A673 (cell line): ENCODE data around the gene ADAM23. TPM values are rescaled to one million over a fixed set of nuclear protein-coding genes. Genes with fewer than 3 reads are reported as not detected.

ENCODE experiments used
- BruUV-seq: library from RNA; stranded (reverse); fragments of 400-500 nt; replicated peaks from 2 replicates; lab custom pipeline; 2021; lab: Mats Ljungman, UMichigan
- CTCF ChIA-PET: fragments of 300-600 bp; sonication (Branson Sonifier 250); formaldehyde crosslinking; loops from one replicate; lab custom pipeline; 2022; ENCODE audit warnings: antibody characterized with exemption; lab: Charles Lee
- POLR2A ChIA-PET: fragments of 300-600 bp; sonication (Branson Sonifier 250); formaldehyde crosslinking; loops from one replicate; lab custom pipeline; 2022; ENCODE audit warnings: antibody characterized with exemption; ENCODE audit not compliant: low non-redundant PET; lab: Charles Lee
- DNase-seq: peaks from one replicate; pipeline ENCODE4 v3.0.0-alpha.2; 2015; ENCODE audit warnings: low spot score
- H3K27ac ChIP-seq: fragments of 200-600 bp; sonication (generic); 2 replicates; pipeline ENCODE4 v1.5.1; 2016; ENCODE audit warnings: mixed run types, low read depth, mild to moderate bottlenecking, mixed read lengths, antibody characterized with exemption, low read length; ENCODE audit not compliant: poor library complexity, severe bottlenecking
- H3K27me3 ChIP-seq: fragments of 200-600 bp; sonication (generic); replicated peaks from 2 replicates; pipeline ENCODE4 v1.6.1; 2017; ENCODE audit warnings: mixed run types, low read depth, mild to moderate bottlenecking, mixed read lengths, antibody characterized with exemption, low read length; ENCODE audit not compliant: insufficient read depth, poor library complexity
- H3K36me3 ChIP-seq: fragments of 200-600 bp; sonication (generic); 2 replicates; pipeline ENCODE4 v1.6.1; 2016; ENCODE audit warnings: mixed run types, mild to moderate bottlenecking, mixed read lengths, antibody characterized with exemption, low read length; ENCODE audit not compliant: insufficient read depth, poor library complexity, severe bottlenecking
- H3K4me1 ChIP-seq: fragments of 200-600 bp; sonication (generic); 2 replicates; pipeline ENCODE4 v1.6.1; 2017; ENCODE audit warnings: mixed run types, mild to moderate bottlenecking, mixed read lengths, antibody characterized with exemption, low read length; ENCODE audit not compliant: insufficient read depth, poor library complexity, severe bottlenecking
- H3K4me3 ChIP-seq: fragments of 200-600 bp; sonication (generic); 2 replicates; pipeline ENCODE4 v1.5.1; 2016; ENCODE audit warnings: low read depth, mixed run types, mild to moderate bottlenecking, mixed read lengths, low read length; ENCODE audit not compliant: poor library complexity, severe bottlenecking
- H3K9me3 ChIP-seq: fragments of 200-600 bp; sonication (generic); 2 replicates; pipeline ENCODE4 v1.6.1; 2016; ENCODE audit warnings: mixed run types, low read depth, mild to moderate bottlenecking, mixed read lengths, antibody characterized with exemption, low read length; ENCODE audit not compliant: poor library complexity, severe bottlenecking
- CTCF ChIP-seq: fragments of 300-800, 200-600 bp; sonication (generic); conservative IDR thresholded peaks from 2 replicates; pipeline ENCODE4 v1.5.1; 2017; ENCODE audit warnings: low read depth, mild to moderate bottlenecking, antibody characterized with exemption, low read length, moderate library complexity, mixed read lengths
- EZH2 ChIP-seq: fragments of 200-600 bp; sonication (generic); IDR thresholded peaks from 2 replicates; pipeline ENCODE4 v1.6.1; 2017; ENCODE audit warnings: borderline replicate concordance, low read depth, mild to moderate bottlenecking, mixed read lengths, antibody characterized with exemption, low read length; ENCODE audit not compliant: poor library complexity, severe bottlenecking
- intact Hi-C: fragments of 100-400 bp; cut with micrococcal nuclease; formaldehyde crosslinking; loops from one replicate; pipeline ENCODE4 v1.10.0; 2022; ENCODE audit not compliant: unreplicated experiment
- total RNA-seq: library from RNA; stranded (reverse); gene quantifications from 2 replicates; pipeline ENCODE4 v1.2.3, GENCODE V29; 2021

ADAM23 gene
- total RNA-seq, 1 experiment from 2014 or later: 0.21 TPM

GRCh38 chr2:206502729-206503128 is 59.4 kb downstream of the ADAM23 start:
- no peak overlapping the region for H3K27ac ChIP-seq
- H3K27me3 ChIP-seq: peaks cover 9% of the 10 kb centered on the region
- no peak overlapping the region for H3K4me3 ChIP-seq
- no peaks in the 10 kb centered on the region for H3K9me3 ChIP-seq
- intact Hi-C loops: no loop called here
- H3K4me1 ChIP-seq: no peaks in the 10 kb centered on the region
- ChIA-PET CTCF (no interaction called here), POLR2A (no interaction called here)
- H3K36me3 ChIP-seq: no peaks in the 10 kb centered on the region
- no TSS peak for BruUV-seq
- TF ChIP-seq CTCF: no peak
- no peak for TF ChIP-seq EZH2
- no peak for DNase-seq

- ChIA-PET POLR2A (no interaction called here), CTCF (no interaction called here)
- Histone ChIP-seq H3K27me3 (peaks cover 24% of the 10 kb centered on the region), H3K4me3 (no peak overlapping the region), H3K36me3 (no peaks in the 10 kb centered on the region), H3K27ac (no peak overlapping the region), H3K4me1 (no peaks in the 10 kb centered on the region), H3K9me3 (no peaks in the 10 kb centered on the region)
- intact Hi-C loops: no loop called here
- TF ChIP-seq EZH2: no peak
- no peak for TF ChIP-seq CTCF
- no TSS peak for BruUV-seq
- DNase-seq: no peak
Observed at GRCh38 chr2:206511283-206511682, 68.0 kb downstream of the ADAM23 start.

GRCh38 chr2:206512999-206513398 is 69.7 kb downstream of the ADAM23 start:
- DNase-seq: no peak
- no TSS peak for BruUV-seq
- POLR2A ChIA-PET: interaction anchor here (0.6 kb wide), 1 partner anchor 720 kb away, joined by 5 read pairs; no protein-coding TSS in a partner anchor
- Histone ChIP-seq H3K27ac (no peak overlapping the region), H3K27me3 (peaks cover 27% of the 10 kb centered on the region), H3K4me3 (no peak overlapping the region), H3K36me3 (no peaks in the 10 kb centered on the region), H3K9me3 (no peaks in the 10 kb centered on the region), H3K4me1 (no peaks in the 10 kb centered on the region)
- no peak for TF ChIP-seq CTCF
- TF ChIP-seq EZH2: no peak
- CTCF ChIA-PET: no interaction called here
- intact Hi-C loops: no loop called here
